GDM1 (cell line): ENCODE data around the gene OAT.
"Not testable (repeated sequence)": the region's sequence is repeated elsewhere in the genome, so short reads cannot be mapped to it uniquely, and the experiment has no call there.

Experiments
- DNase-seq: peaks from one replicate; lab custom pipeline; 2025; lab: John Stamatoyannopoulos, UW

The OAT gene

GRCh38 chr10:124378881-124379471, 39.7 kb downstream of the OAT start:
- no peak for DNase-seq

GRCh38 chr10:124378271-124378670, 40.5 kb downstream of the OAT start:
- no peak for DNase-seq

GRCh38 chr10:124377101-124377500, 41.6 kb downstream of the OAT start:
- no peak for DNase-seq

GRCh38 chr10:124376411-124376810, 42.3 kb downstream of the OAT start:
- DNase-seq, result no peak

- no peak for DNase-seq
Observed at GRCh38 chr10:124375691-124376090, 43.0 kb downstream of the OAT start.

GRCh38 chr10:124375353-124375614, 43.4 kb downstream of the OAT start:
- DNase-seq, result no peak

GRCh38 chr10:124374535-124375352, 44.0 kb downstream of the OAT start:
- DNase-seq, result no peak

- DNase-seq, result no peak
Observed at GRCh38 chr10:124372899-124373298, 45.8 kb downstream of the OAT start.

GRCh38 chr10:124370426-124370825, 48.3 kb downstream of the OAT start:
- no peak for DNase-seq

GRCh38 chr10:124369986-124370385, 48.7 kb downstream of the OAT start:
- DNase-seq, result no peak

GRCh38 chr10:124369533-124369932, 49.2 kb downstream of the OAT start:
- not testable (repeated sequence) for DNase-seq

GRCh38 chr10:124369066-124369465, 49.7 kb downstream of the OAT start:
- no peak for DNase-seq

- no peak for DNase-seq
Observed at GRCh38 chr10:124367936-124368335, 50.8 kb downstream of the OAT start.

- no peak for DNase-seq
Observed at GRCh38 chr10:124367414-124367813, 51.3 kb downstream of the OAT start.

- no peak for DNase-seq
Observed at GRCh38 chr10:124366825-124367224, 51.9 kb downstream of the OAT start.

- no peak for DNase-seq
Observed at GRCh38 chr10:124366343-124366742, 52.4 kb downstream of the OAT start.

- no peak for DNase-seq
Observed at GRCh38 chr10:124364674-124365073, 54.0 kb downstream of the OAT start.

GRCh38 chr10:124362568-124362967, 56.2 kb downstream of the OAT start:
- no peak for DNase-seq

GRCh38 chr10:124359336-124359832, 59.3 kb downstream of the OAT start:
- DNase-seq, result no peak

GRCh38 chr10:124357561-124357885, 61.2 kb downstream of the OAT start:
- no peak for DNase-seq

- no peak for DNase-seq
Observed at GRCh38 chr10:124356701-124357560, 61.8 kb downstream of the OAT start.

GRCh38 chr10:124354411-124355382, 64.0 kb downstream of the OAT start:
- DNase-seq, result no peak
